Skeletal muscle satellite cell (primary cell): ENCODE measurements around the gene MAPKAPK5.
"Not testable (repeated sequence)": the region's sequence is repeated elsewhere in the genome, so short reads cannot be mapped to it uniquely, and the experiment has no call there.

Experiments
- H3K27me3 ChIP-seq: 2 replicates; pipeline ENCODE4 v1.7.0; 2013; ENCODE audit warnings: low read length; ENCODE audit not compliant: control insufficient read depth, insufficient read depth
- H3K36me3 ChIP-seq: 2 replicates; pipeline ENCODE4 v1.7.0; 2013; ENCODE audit warnings: mild to moderate bottlenecking, control low read depth, low read length; ENCODE audit not compliant: insufficient read depth
- H3K4me1 ChIP-seq: 2 replicates; pipeline ENCODE4 v1.7.0; 2013; ENCODE audit warnings: low read length; ENCODE audit not compliant: control insufficient read depth, insufficient read depth
- H3K4me2 ChIP-seq: 2 replicates; pipeline ENCODE4 v1.7.0; 2013; ENCODE audit warnings: mild to moderate bottlenecking, low read length
- H3K4me3 ChIP-seq: 2 replicates; pipeline ENCODE4 v1.7.0; 2013; ENCODE audit warnings: low read length
- H3K9ac ChIP-seq: 2 replicates; pipeline ENCODE4 v1.7.0; 2013; ENCODE audit warnings: mild to moderate bottlenecking, low read depth, low read length, moderate library complexity
- H3K9me3 ChIP-seq: replicated peaks from 2 replicates; pipeline ENCODE4 v1.7.0; 2013; ENCODE audit warnings: mild to moderate bottlenecking, control low read depth, low read length

MAPKAPK5 gene

GRCh38 chr12:111818340-111818739 lies 23.7 kb upstream of the MAPKAPK5 start:
- H3K4me1 ChIP-seq = no peaks in the 10 kb centered on the region
- H3K9me3 ChIP-seq = no peaks in the 10 kb centered on the region
- no peak overlapping the region for H3K4me2 ChIP-seq
- no peak overlapping the region for H3K9ac ChIP-seq
- H3K36me3 ChIP-seq = no peaks in the 10 kb centered on the region
- no peak overlapping the region for H3K4me3 ChIP-seq
- H3K27me3 ChIP-seq = peaks cover 45% of the 10 kb centered on the region

- Histone ChIP-seq H3K4me2 (no peak overlapping the region), H3K4me1 (no peaks in the 10 kb centered on the region), H3K36me3 (no peaks in the 10 kb centered on the region), H3K4me3 (no peak overlapping the region), H3K9ac (no peak overlapping the region), H3K27me3 (peaks cover 54% of the 10 kb centered on the region), H3K9me3 (no peaks in the 10 kb centered on the region)
These were observed 22.6 kb upstream of the MAPKAPK5 start for GRCh38 chr12:111819191-111820158.

- not testable (repeated sequence) for H3K4me2 ChIP-seq, H3K9me3 ChIP-seq, H3K9ac ChIP-seq, H3K36me3 ChIP-seq, H3K4me3 ChIP-seq, H3K4me1 ChIP-seq
- peaks cover 57% of the 10 kb centered on the region for H3K27me3 ChIP-seq
These were observed 21.2 kb upstream of the MAPKAPK5 start for GRCh38 chr12:111820828-111821227.

- Histone ChIP-seq H3K27me3 (peaks cover 48% of the 10 kb centered on the region), H3K9ac (no peak overlapping the region), H3K4me1 (no peaks in the 10 kb centered on the region), H3K9me3 (no peaks in the 10 kb centered on the region), H3K4me2 (no peak overlapping the region), H3K4me3 (no peak overlapping the region), H3K36me3 (no peaks in the 10 kb centered on the region)
These were observed 19.1 kb upstream of the MAPKAPK5 start for GRCh38 chr12:111822886-111823285.

- Histone ChIP-seq H3K27me3 (peaks cover 47% of the 10 kb centered on the region), H3K4me3 (no peak overlapping the region), H3K9me3 (no peaks in the 10 kb centered on the region), H3K4me1 (no peaks in the 10 kb centered on the region), H3K9ac (no peak overlapping the region), H3K4me2 (no peak overlapping the region), H3K36me3 (no peaks in the 10 kb centered on the region)
These were observed 18.1 kb upstream of the MAPKAPK5 start for GRCh38 chr12:111823891-111824290.

GRCh38 chr12:111824312-111824711 lies 17.7 kb upstream of the MAPKAPK5 start:
- not testable (repeated sequence) for H3K36me3 ChIP-seq, H3K9ac ChIP-seq, H3K4me1 ChIP-seq, H3K4me3 ChIP-seq, H3K4me2 ChIP-seq, H3K9me3 ChIP-seq
- peaks cover 47% of the 10 kb centered on the region for H3K27me3 ChIP-seq

GRCh38 chr12:111825509-111825908 lies 16.5 kb upstream of the MAPKAPK5 start:
- Histone ChIP-seq H3K36me3 (no peaks in the 10 kb centered on the region), H3K4me2 (no peak overlapping the region), H3K9me3 (no peaks in the 10 kb centered on the region), H3K4me3 (no peak overlapping the region), H3K9ac (no peak overlapping the region), H3K4me1 (no peaks in the 10 kb centered on the region), H3K27me3 (peaks cover 36% of the 10 kb centered on the region)

GRCh38 chr12:111826316-111826715 lies 15.7 kb upstream of the MAPKAPK5 start:
- H3K9ac ChIP-seq = no peak overlapping the region
- H3K9me3 ChIP-seq = no peaks in the 10 kb centered on the region
- H3K4me1 ChIP-seq = no peaks in the 10 kb centered on the region
- H3K4me2 ChIP-seq = no peak overlapping the region
- peaks cover 35% of the 10 kb centered on the region for H3K27me3 ChIP-seq
- no peak overlapping the region for H3K4me3 ChIP-seq
- H3K36me3 ChIP-seq = no peaks in the 10 kb centered on the region

- Histone ChIP-seq H3K9me3 (no peaks in the 10 kb centered on the region), H3K4me3 (no peak overlapping the region), H3K9ac (no peak overlapping the region), H3K4me2 (no peak overlapping the region), H3K27me3 (peaks cover 28% of the 10 kb centered on the region), H3K36me3 (no peaks in the 10 kb centered on the region), H3K4me1 (no peaks in the 10 kb centered on the region)
These were observed 15.0 kb upstream of the MAPKAPK5 start for GRCh38 chr12:111826992-111827391.

GRCh38 chr12:111827907-111828306 lies 14.1 kb upstream of the MAPKAPK5 start:
- no peak overlapping the region for H3K9ac ChIP-seq
- no peak overlapping the region for H3K4me2 ChIP-seq
- no peaks in the 10 kb centered on the region for H3K4me1 ChIP-seq
- H3K9me3 ChIP-seq = no peaks in the 10 kb centered on the region
- no peak overlapping the region for H3K4me3 ChIP-seq
- peaks cover 19% of the 10 kb centered on the region for H3K27me3 ChIP-seq
- H3K36me3 ChIP-seq = no peaks in the 10 kb centered on the region

- Histone ChIP-seq H3K27me3 (peaks cover 14% of the 10 kb centered on the region), H3K4me3 (no peak overlapping the region), H3K9me3 (no peaks in the 10 kb centered on the region), H3K4me1 (no peaks in the 10 kb centered on the region), H3K4me2 (no peak overlapping the region), H3K9ac (no peak overlapping the region), H3K36me3 (no peaks in the 10 kb centered on the region)
These were observed 13.6 kb upstream of the MAPKAPK5 start for GRCh38 chr12:111828338-111828979.
